Activated B cell treated with CpG ODN at 0.5 μM for 24 hours (primary cell): ENCODE results near the gene JARID2. TPM values are rescaled to one million over a fixed set of nuclear protein-coding genes. Genes with fewer than 3 reads are reported as not detected.
A peak's percentile ranks its signal among the peaks of the same experiment; 100 is the strongest.

Source experiments
- ATAC-seq: fragments of 200-7000 bp; cut with Tn5 transposase; one replicate; pipeline ENCODE4 v1.10.0; 2021; ENCODE audit warnings: low read depth, mild to moderate bottlenecking, moderate library complexity
- CTCF ChIA-PET: fragments of 350-600 bp; sonication (Branson Sonifier 250); formaldehyde crosslinking; loops from one replicate; lab custom pipeline; 2021; ENCODE audit warnings: antibody characterized with exemption; lab: Charles Lee
- POLR2A ChIA-PET: fragments of 350-600 bp; sonication (Branson Sonifier 250); formaldehyde crosslinking; loops from one replicate; lab custom pipeline; 2021; ENCODE audit warnings: antibody characterized with exemption; lab: Charles Lee
- DNase-seq: peaks from one replicate; pipeline ENCODE4 v3.0.0; 2022
- H3K27ac Mint-ChIP-seq: one replicate; pipeline ENCODE4 v1.8.0; 2020; ENCODE audit warnings: mixed read lengths
- H3K27me3 Mint-ChIP-seq: one replicate; pipeline ENCODE4 v1.8.0; 2021; ENCODE audit warnings: mixed read lengths
- H3K36me3 Mint-ChIP-seq: one replicate; pipeline ENCODE4 v1.8.0; 2021; ENCODE audit warnings: low read depth, mixed read lengths
- H3K4me1 Mint-ChIP-seq: one replicate; pipeline ENCODE4 v1.8.0; 2021; ENCODE audit warnings: mixed read lengths
- H3K4me3 Mint-ChIP-seq: one replicate; pipeline ENCODE4 v1.8.0; 2020; ENCODE audit warnings: mild to moderate bottlenecking, mixed read lengths
- H3K9me3 Mint-ChIP-seq: one replicate; pipeline ENCODE4 v1.8.0; 2020; ENCODE audit warnings: mixed read lengths
- CTCF ChIP-seq: fragments of 200-600 bp; IDR thresholded peaks from one replicate; pipeline ENCODE4 v1.8.0; 2022; ENCODE audit warnings: antibody characterized with exemption, mild to moderate bottlenecking
- intact Hi-C: fragments of 100-400 bp; cut with micrococcal nuclease; formaldehyde crosslinking; loops from one replicate; pipeline ENCODE4 v1.15.1; 2024
- total RNA-seq: library from RNA; stranded (reverse); gene quantifications from 2 replicates; pipeline ENCODE4 v1.2.3, GENCODE V29; 2022

The JARID2 gene
- total RNA-seq, 1 donor from 2014 or later, result 28.5 TPM

GRCh38 chr6:15272562-15272961 lies 26.7 kb downstream of the JARID2 start:
- ChIA-PET POLR2A (no interaction called here), CTCF (no interaction called here)
- Mint-ChIP-seq H3K36me3 (peaks cover 15% of the 10 kb centered on the region), H3K9me3 (no peaks in the 10 kb centered on the region), H3K27ac (no peak overlapping the region), H3K4me1 (peaks cover 88% of the 10 kb centered on the region), H3K4me3 (no peak overlapping the region), H3K27me3 (no peaks in the 10 kb centered on the region)
- ATAC-seq (no peak), DNase-seq (no peak)
- no peak for TF ChIP-seq CTCF
- intact Hi-C loops, result no loop called here

DNA sequence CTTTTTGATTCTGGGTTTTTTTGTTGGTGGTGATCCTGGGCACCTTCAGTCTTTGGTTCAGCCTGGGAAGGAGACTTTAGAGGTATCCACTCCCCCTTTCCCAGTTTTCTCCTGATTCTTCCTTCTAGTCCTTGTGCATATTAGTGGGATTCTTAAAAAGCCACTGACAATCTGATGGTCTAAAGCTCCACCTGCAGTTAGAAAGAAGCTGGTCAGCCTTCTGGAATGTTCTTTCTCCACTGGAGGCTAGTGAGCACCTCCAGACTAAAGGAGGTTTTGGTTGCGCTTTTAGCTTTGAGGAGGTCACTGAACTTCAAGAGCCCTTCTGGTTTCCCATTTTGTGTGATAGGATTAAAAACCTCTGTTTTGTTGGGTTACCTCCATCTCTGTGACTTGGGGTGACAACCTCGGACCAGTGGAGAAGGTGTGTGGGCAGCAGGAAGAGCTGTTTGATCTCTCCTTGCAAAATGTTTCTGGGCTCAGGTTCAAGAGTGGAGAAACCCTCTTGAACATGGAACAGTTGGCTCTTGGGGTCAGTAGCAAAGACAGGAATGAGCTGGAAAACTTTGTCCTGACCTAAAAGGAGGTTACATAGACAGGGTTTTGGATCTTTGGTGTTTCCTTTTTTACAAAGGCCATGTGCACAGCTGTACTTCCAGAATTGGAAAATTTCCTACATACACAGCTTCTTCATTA lies 29.0 kb downstream of the JARID2 start:
- TF ChIP-seq CTCF, result no peak
- no peak for DNase-seq
- intact Hi-C loops, result no loop called here
- Mint-ChIP-seq H3K27me3 (no peaks in the 10 kb centered on the region), H3K36me3 (peaks cover 16% of the 10 kb centered on the region), H3K4me3 (no peak overlapping the region), H3K4me1 (peaks cover 87% of the 10 kb centered on the region), H3K27ac (no peak overlapping the region), H3K9me3 (no peaks in the 10 kb centered on the region)
- no peak for ATAC-seq
- ChIA-PET CTCF (no interaction called here), POLR2A (interaction anchor here (0.5 to 0.6 kb wide), 2 partner anchors 29 to 62 kb away, joined by 3 to 4 read pairs; no protein-coding TSS in a partner anchor)

DNA sequence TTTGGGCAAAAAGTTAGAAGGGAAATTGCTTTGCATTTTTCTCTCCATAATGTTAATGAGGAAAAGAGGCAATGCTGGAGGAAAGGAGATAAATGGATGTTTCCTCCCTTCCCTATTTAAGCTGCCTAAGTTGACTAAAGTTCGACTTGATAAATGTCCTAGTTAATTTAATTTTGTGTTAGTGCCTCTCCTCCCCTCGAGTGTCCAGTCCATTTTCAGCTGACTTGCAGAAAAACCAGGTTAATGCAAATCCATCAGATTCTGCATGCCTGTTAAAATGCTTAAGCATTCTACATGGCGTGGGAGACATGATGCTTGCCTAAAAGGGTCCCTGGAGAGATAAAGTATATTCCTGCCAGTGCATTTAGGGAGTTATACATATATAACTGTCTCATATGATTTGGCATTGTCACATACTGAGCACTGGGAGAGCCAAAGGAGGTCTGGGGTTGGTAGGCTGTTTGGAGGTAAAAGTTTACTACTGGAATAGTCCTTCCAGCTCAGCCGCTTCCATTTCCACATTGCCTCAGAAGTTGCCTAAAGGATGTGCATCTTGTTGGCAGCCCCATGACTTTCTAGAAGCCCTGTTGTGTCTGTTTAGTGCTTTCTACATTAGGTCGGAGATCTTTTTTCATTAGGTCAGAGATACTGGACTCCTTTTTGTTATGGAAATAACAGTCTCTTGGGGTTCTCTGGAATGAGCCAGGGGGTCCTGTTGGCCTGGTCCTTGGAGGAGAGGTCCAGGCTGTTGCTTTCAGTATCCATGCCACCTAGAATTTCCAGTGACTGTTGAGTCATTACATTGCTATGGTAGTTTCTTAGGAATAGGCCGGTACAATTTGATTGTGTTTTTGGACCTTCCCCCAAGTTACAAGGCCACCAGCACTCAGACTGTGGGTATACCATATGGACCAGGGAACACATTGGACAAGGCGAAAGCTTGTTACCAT lies 30.4 kb downstream of the JARID2 start:
- Mint-ChIP-seq H3K27me3 (no peaks in the 10 kb centered on the region), H3K36me3 (peaks cover 18% of the 10 kb centered on the region), H3K9me3 (no peaks in the 10 kb centered on the region), H3K4me1 (peaks cover 89% of the 10 kb centered on the region), H3K4me3 (no peak overlapping the region), H3K27ac (no peak overlapping the region)
- ChIA-PET CTCF (no interaction called here), POLR2A (no interaction called here)
- DNase-seq, result no peak
- intact Hi-C loops, result no loop called here
- ATAC-seq, result no peak
- no peak for TF ChIP-seq CTCF

GRCh38 chr6:15279047-15279661 lies 33.3 kb downstream of the JARID2 start:
- Mint-ChIP-seq H3K4me3 (no peak overlapping the region), H3K27me3 (no peaks in the 10 kb centered on the region), H3K36me3 (peaks cover 8% of the 10 kb centered on the region), H3K9me3 (no peaks in the 10 kb centered on the region), H3K27ac (peak overlapping the region; percentile 2), H3K4me1 (peaks cover 87% of the 10 kb centered on the region)
- DNase-seq (no peak), ATAC-seq (no peak)
- TF ChIP-seq CTCF, result no peak
- ChIA-PET POLR2A (interaction anchor here (0.7 to 1.2 kb wide), 2 partner anchors 9 to 13 kb away, joined by 3 read pairs; no protein-coding TSS in a partner anchor), CTCF (interaction anchor here (1.4 kb wide), 1 partner anchor 25 kb away, joined by 3 read pairs; no protein-coding TSS in a partner anchor)
- intact Hi-C loops, result no loop called here
